Suprapubic skin (tissue), 4 donors: ENCODE results near the gene CORO1A. TPM values are rescaled to one million over a fixed set of nuclear protein-coding genes. Genes with fewer than 3 reads are reported as not detected.
"Not testable (repeated sequence)": the region's sequence is repeated elsewhere in the genome, so short reads cannot be mapped to it uniquely, and the experiment has no call there.

Experiments used
- DNase-seq, 2 donors: peaks; one replicate each; pipeline ENCODE4 v3.0.0-alpha.2; 2019; ENCODE audit warnings: low spot score in 2 of 2
- H3K27ac ChIP-seq: fragments of 200-600 bp; sonication (generic); one replicate; pipeline ENCODE4 v1.5.1; 2019
- H3K27me3 ChIP-seq: fragments of 200-600 bp; sonication (generic); one replicate; pipeline ENCODE4 v1.5.1; 2019
- H3K36me3 ChIP-seq: fragments of 200-600 bp; sonication (generic); one replicate; pipeline ENCODE4 v1.5.1; 2019
- H3K4me1 ChIP-seq: fragments of 200-600 bp; sonication (generic); one replicate; pipeline ENCODE4 v1.5.1; 2019
- H3K4me3 ChIP-seq: fragments of 200-600 bp; sonication (generic); one replicate; pipeline ENCODE4 v1.5.1; 2019; ENCODE audit warnings: mild to moderate bottlenecking
- H3K9me3 ChIP-seq: fragments of 200-600 bp; sonication (generic); one replicate; pipeline ENCODE4 v1.5.1; 2019
- EP300 ChIP-seq: sonication (generic); formaldehyde crosslinking; IDR thresholded peaks from one replicate; pipeline ENCODE4 v1.6.1; 2017; ENCODE audit warnings: antibody characterized with exemption
- POLR2A ChIP-seq, 2 donors: fragments of 450-650 bp; IDR thresholded peaks; one replicate each; pipeline ENCODE4 v1.6.1; 2017; ENCODE audit warnings: antibody characterized with exemption in 2 of 2, mild to moderate bottlenecking in 2 of 2, moderate library complexity in 2 of 2
- POLR2AphosphoS5 ChIP-seq, 3 donors: sonication (generic); formaldehyde crosslinking; IDR thresholded peaks; one replicate each; pipeline ENCODE4 v1.6.1; 2017; ENCODE audit warnings: antibody characterized with exemption in 3 of 3
- WGBS: methylation state at CpG from one replicate; pipeline ENCODE4 v1.1.5; 2018; 5-methylcytosine and 5-hydroxymethylcytosine counted together
- total RNA-seq, 4 donors: library from RNA; depleted of rRNA; stranded (reverse); fragments of >200 nt; gene quantifications; one replicate each; pipeline ENCODE4 v1.1.0, GENCODE V29; 2016
- TF ChIP-seq, protein P1 (sequence below), 2 donors: fragments of 200-600 bp in 1 of 2; fragments of 450-650 bp in 1 of 2; sonication (generic) in 1 of 2; IDR thresholded peaks; one replicate each; pipeline ENCODE4 v1.5.1; 2016 to 2019; ENCODE audit warnings: antibody characterized with exemption in 2 of 2, mild to moderate bottlenecking in 1 of 2, moderate library complexity in 1 of 2

CORO1A gene
- total RNA-seq, 4 donors from 2014 or later = 14.5 to 25.3 (median 19.3) TPM

GRCh38 chr16:30173054-30173453, 10.3 kb upstream of the CORO1A start:
- WGBS = 79% methylated on average over 7 of the region's 7 CpGs
- TF ChIP-seq EP300 (no peak), POLR2A (IDR thresholded peaks at IDR 0.05) (no peak), POLR2AphosphoS5 (IDR thresholded peaks at IDR 0.05) (no peak)
- TF ChIP-seq, protein P1, sequence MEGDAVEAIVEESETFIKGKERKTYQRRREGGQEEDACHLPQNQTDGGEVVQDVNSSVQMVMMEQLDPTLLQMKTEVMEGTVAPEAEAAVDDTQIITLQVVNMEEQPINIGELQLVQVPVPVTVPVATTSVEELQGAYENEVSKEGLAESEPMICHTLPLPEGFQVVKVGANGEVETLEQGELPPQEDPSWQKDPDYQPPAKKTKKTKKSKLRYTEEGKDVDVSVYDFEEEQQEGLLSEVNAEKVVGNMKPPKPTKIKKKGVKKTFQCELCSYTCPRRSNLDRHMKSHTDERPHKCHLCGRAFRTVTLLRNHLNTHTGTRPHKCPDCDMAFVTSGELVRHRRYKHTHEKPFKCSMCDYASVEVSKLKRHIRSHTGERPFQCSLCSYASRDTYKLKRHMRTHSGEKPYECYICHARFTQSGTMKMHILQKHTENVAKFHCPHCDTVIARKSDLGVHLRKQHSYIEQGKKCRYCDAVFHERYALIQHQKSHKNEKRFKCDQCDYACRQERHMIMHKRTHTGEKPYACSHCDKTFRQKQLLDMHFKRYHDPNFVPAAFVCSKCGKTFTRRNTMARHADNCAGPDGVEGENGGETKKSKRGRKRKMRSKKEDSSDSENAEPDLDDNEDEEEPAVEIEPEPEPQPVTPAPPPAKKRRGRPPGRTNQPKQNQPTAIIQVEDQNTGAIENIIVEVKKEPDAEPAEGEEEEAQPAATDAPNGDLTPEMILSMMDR (IDR thresholded peaks at IDR 0.05) = no peak
- no peaks in the 10 kb centered on the region for H3K4me1 ChIP-seq

GRCh38 chr16:30176876-30177275, 6.5 kb upstream of the CORO1A start:
- 83% methylated on average over 6 of the region's 6 CpGs for WGBS
- DNase-seq, H3K36me3 ChIP-seq, H3K27me3 ChIP-seq, H3K4me1 ChIP-seq, H3K27ac ChIP-seq, H3K4me3 ChIP-seq, H3K9me3 ChIP-seq: not testable (repeated sequence)

More at GRCh38 chr16:30173054-30173453, 10.3 kb upstream of the CORO1A start:
- H3K9me3 ChIP-seq = no peaks in the 10 kb centered on the region
- no peaks in the 10 kb centered on the region for H3K36me3 ChIP-seq
- no peak for DNase-seq
- H3K4me3 ChIP-seq = no peak overlapping the region
- no peaks in the 10 kb centered on the region for H3K27me3 ChIP-seq
- no peak overlapping the region for H3K27ac ChIP-seq

GRCh38 chr16:30179195-30179594, 4.2 kb upstream of the CORO1A start:
- H3K27ac ChIP-seq = no peak overlapping the region
- no peak for TF ChIP-seq POLR2A (IDR thresholded peaks at IDR 0.05)
- TF ChIP-seq, protein P1 (IDR thresholded peaks at IDR 0.05) = no peak
- TF ChIP-seq POLR2AphosphoS5 (IDR thresholded peaks at IDR 0.05) = no peak
- TF ChIP-seq EP300 = no peak
- H3K9me3 ChIP-seq = no peaks in the 10 kb centered on the region
- peaks cover 16% of the 10 kb centered on the region for H3K4me1 ChIP-seq
- no peaks in the 10 kb centered on the region for H3K36me3 ChIP-seq
- H3K27me3 ChIP-seq = no peaks in the 10 kb centered on the region
- no peak for DNase-seq
- 92% methylated on average over 4 of the region's 4 CpGs for WGBS
- H3K4me3 ChIP-seq = no peak overlapping the region

- no peak for DNase-seq
- Histone ChIP-seq H3K9me3 (no peaks in the 10 kb centered on the region), H3K27me3 (no peaks in the 10 kb centered on the region), H3K4me1 (peaks cover 19% of the 10 kb centered on the region), H3K27ac (no peak overlapping the region), H3K4me3 (no peak overlapping the region), H3K36me3 (no peaks in the 10 kb centered on the region)
- TF ChIP-seq POLR2AphosphoS5 (IDR thresholded peaks at IDR 0.05) (no peak), EP300 (no peak), POLR2A (IDR thresholded peaks at IDR 0.05) (no peak)
- TF ChIP-seq, protein P1 (IDR thresholded peaks at IDR 0.05) = no peak
- WGBS = 92% methylated on average over 9 of the region's 9 CpGs
Measured at GRCh38 chr16:30179931-30180330, 3.5 kb upstream of the CORO1A start.

DNA sequence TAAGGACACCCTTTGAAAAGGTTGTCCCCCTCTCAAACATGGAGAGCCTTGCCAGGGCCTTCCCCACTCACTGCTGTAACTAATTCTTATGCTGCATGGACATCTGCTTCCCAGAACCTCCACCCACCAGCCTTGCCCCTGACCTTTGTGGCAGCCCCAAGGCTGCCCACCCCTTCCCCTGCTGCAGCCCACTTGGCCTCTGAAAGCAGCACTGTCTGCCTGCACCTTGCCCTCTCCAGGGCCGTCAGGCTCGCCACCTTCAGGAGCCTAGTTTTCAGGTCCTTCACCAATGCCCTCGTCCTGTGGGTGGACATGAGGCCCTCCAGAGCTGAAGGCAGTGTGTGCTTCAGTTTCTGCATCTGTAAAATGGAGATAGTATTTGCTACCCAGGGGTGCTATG, 2.7 kb upstream of the CORO1A start:
- H3K9me3 ChIP-seq = no peaks in the 10 kb centered on the region
- no peak overlapping the region for H3K27ac ChIP-seq
- no peaks in the 10 kb centered on the region for H3K27me3 ChIP-seq
- H3K36me3 ChIP-seq = no peaks in the 10 kb centered on the region
- H3K4me1 ChIP-seq = peaks cover 19% of the 10 kb centered on the region
- no peak for TF ChIP-seq POLR2A (IDR thresholded peaks at IDR 0.05)
- TF ChIP-seq POLR2AphosphoS5 (IDR thresholded peaks at IDR 0.05) = no peak
- no peak for TF ChIP-seq EP300
- no peak for DNase-seq
- no peak overlapping the region for H3K4me3 ChIP-seq
- 90% methylated on average over 3 of the region's 3 CpGs for WGBS

GRCh38 chr16:30184096-30184890, 891 bp downstream of the CORO1A start:
- WGBS = 31% methylated on average over 7 of the region's 24 CpGs
- Histone ChIP-seq H3K4me1 (peaks cover 26% of the 10 kb centered on the region), H3K36me3 (no peaks in the 10 kb centered on the region), H3K4me3 (peak overlapping the region; percentile 63), H3K27ac (no peak overlapping the region), H3K9me3 (no peaks in the 10 kb centered on the region), H3K27me3 (no peaks in the 10 kb centered on the region)
- no peak for TF ChIP-seq POLR2AphosphoS5 (IDR thresholded peaks at IDR 0.05)
- no peak for TF ChIP-seq POLR2A (IDR thresholded peaks at IDR 0.05)
- TF ChIP-seq, protein P1 (IDR thresholded peaks at IDR 0.05) = no peak
- TF ChIP-seq EP300 = no peak
- peak; percentile 70 to 83 for DNase-seq
